HL-60 (cell line): ENCODE data around the gene EHBP1.

ENCODE experiments used
- CTCF ChIP-seq: IDR thresholded peaks from one replicate; pipeline ENCODE4 v1.5.1; 2011; ENCODE audit warnings: low read length, control low read depth, inconsistent platforms; ENCODE audit not compliant: insufficient read depth
- GABPA ChIP-seq: IDR thresholded peaks from 2 replicates; pipeline ENCODE4 v1.6.1; 2012; ENCODE audit warnings: low read depth
- POLR2AphosphoS5 ChIP-seq: IDR thresholded peaks from 2 replicates; pipeline ENCODE4 v1.6.1; 2012; ENCODE audit warnings: low read depth
- REST ChIP-seq: IDR thresholded peaks from 2 replicates; pipeline ENCODE4 v1.6.1; 2012; ENCODE audit warnings: low read depth; ENCODE audit not compliant: insufficient replicate concordance
- SPI1 ChIP-seq: IDR thresholded peaks from 2 replicates; pipeline ENCODE4 v1.6.1; 2012; ENCODE audit warnings: low read depth, mild to moderate bottlenecking, borderline replicate concordance

- TF ChIP-seq CTCF, result no peak
- TF ChIP-seq GABPA, result no peak
- no peak for TF ChIP-seq POLR2AphosphoS5
- no peak for TF ChIP-seq REST
- TF ChIP-seq SPI1, result no peak
Observed at GRCh38 chr2:62933398-62933917, 227.9 kb downstream of the EHBP1 start.
